AG09309 (cell line): ENCODE measurements around the gene PLEKHO2.

Source experiments
- DNase-seq: peaks from one replicate; pipeline ENCODE4 v3.0.0-alpha.2; 2010; ENCODE audit warnings: low read depth
- H3K4me3 ChIP-seq: 2 replicates; pipeline ENCODE4 v1.5.1; 2011; ENCODE audit warnings: mild to moderate bottlenecking, low read depth, low read length, moderate library complexity; ENCODE audit not compliant: control insufficient read depth
- TF ChIP-seq, protein P1 (sequence below): IDR thresholded peaks from 2 replicates; pipeline ENCODE4 v1.5.1; 2011; ENCODE audit warnings: mild to moderate bottlenecking, low read depth, low read length, inconsistent platforms; ENCODE audit not compliant: insufficient read depth, control insufficient read depth; ENCODE audit errors: missing control alignments

Gene PLEKHO2

DNA sequence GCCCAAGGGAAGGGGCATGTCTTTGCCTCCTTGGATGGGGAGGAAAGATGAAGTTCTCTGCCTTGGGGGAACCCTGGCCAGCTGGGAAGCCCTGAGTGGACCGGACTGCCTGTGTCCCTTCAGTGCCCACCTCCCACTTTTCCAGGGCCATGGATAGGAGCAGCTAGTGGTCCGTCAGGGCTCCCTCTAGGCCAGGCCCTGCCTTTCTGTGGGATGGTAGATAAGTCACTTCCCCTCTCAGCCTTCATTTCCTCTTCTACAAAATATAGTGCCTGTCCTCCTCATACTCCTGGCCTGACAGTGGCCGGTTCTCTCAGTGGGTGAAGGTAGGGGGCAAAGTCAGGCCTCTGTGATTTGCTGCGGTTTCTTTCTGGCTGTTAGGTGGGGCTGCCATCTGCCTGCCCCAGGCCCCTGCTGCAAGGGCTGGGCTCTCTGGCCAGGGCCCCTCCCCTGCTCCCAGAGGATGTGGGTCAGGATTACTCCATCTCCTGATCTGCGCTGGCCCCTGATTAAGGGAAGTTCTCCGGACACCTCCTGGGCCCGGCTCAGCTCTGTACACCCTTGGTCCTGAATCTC, 1.4 kb downstream of the PLEKHO2 start:
- TF ChIP-seq, protein P1, sequence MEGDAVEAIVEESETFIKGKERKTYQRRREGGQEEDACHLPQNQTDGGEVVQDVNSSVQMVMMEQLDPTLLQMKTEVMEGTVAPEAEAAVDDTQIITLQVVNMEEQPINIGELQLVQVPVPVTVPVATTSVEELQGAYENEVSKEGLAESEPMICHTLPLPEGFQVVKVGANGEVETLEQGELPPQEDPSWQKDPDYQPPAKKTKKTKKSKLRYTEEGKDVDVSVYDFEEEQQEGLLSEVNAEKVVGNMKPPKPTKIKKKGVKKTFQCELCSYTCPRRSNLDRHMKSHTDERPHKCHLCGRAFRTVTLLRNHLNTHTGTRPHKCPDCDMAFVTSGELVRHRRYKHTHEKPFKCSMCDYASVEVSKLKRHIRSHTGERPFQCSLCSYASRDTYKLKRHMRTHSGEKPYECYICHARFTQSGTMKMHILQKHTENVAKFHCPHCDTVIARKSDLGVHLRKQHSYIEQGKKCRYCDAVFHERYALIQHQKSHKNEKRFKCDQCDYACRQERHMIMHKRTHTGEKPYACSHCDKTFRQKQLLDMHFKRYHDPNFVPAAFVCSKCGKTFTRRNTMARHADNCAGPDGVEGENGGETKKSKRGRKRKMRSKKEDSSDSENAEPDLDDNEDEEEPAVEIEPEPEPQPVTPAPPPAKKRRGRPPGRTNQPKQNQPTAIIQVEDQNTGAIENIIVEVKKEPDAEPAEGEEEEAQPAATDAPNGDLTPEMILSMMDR, result no peak
- peak overlapping the region; percentile 89 for H3K4me3 ChIP-seq
- DNase-seq, result no peak

DNA sequence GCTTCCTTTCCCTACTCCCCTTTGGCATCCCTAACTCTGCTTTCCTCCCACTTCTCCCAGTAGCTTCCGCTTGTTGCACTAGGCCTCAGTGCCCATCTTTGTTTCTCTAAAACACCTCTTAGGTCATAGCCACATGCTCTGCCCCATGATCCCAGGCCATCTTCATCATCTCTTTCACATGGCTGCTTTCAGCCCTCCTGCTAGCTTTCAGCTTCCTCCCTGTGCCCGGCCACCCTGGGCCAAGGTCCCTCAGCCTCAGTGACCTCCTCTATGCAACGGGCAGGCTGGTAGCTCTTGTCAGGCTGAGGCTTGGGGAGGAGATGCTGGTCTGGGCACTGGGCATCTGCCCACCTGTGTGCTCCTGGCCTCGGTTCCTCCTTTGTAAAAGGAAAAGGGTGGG, 2.3 kb downstream of the PLEKHO2 start:
- H3K4me3 ChIP-seq, result no peak overlapping the region; the same call in 1 of the 2 replicates
- DNase-seq, result no peak

DNA sequence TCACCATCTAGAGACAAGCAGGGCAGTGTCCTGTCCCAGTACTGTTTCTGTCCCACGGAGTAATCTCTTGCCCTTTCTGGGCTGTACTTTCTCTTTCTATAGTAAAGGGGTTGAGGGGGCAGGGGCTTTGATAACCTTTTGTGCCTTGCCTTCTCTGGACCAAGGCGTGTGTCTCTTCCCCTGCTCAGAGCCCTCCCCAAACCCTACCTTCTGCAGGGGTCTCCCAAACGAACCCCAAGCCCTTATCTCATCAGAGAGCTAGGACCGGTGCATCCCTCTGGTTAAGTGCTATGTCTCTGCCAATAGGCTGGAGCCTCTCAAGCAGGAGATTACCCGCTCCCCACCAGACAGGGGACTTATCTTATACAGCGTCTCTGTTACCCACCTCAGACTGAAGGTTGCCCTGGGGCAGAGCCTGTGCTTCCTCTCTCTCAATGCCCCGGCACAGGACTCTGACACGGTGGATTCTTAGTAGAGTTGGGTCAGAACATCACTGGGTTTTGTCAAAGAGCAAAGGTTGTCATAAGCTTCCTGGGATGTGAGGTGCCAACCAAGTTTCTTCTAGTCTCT, 2.9 kb downstream of the PLEKHO2 start:
- H3K4me3 ChIP-seq, result no peak overlapping the region
- TF ChIP-seq, protein P1, result no peak
- no peak for DNase-seq

More for the DNA sequence above, 2.3 kb downstream of the PLEKHO2 start:
- TF ChIP-seq, protein P1, result no peak

DNA sequence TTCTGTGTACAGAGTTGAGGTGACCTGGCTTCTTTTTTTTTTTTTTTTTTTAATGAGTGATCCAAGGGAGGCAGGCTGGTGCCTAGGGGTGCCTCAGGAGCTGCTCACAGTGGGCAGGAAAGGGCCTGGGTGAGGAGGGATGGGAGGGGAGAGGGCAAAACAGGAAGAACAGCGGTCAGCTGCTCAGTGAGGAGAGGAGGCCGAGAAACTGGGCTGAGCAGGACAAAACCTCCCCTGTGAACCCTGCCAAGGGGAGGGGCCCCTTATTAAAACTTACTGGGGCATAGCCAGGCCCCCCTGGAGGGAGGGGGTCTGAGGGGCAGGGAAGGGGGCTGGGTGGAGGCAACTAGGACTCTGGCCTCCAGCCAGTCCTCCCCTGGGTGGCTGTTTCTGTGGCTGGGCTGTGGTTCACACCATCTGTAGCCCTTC, 3.5 kb downstream of the PLEKHO2 start:
- DNase-seq, result no peak
- TF ChIP-seq, protein P1, result no peak
- no peak overlapping the region for H3K4me3 ChIP-seq

DNA sequence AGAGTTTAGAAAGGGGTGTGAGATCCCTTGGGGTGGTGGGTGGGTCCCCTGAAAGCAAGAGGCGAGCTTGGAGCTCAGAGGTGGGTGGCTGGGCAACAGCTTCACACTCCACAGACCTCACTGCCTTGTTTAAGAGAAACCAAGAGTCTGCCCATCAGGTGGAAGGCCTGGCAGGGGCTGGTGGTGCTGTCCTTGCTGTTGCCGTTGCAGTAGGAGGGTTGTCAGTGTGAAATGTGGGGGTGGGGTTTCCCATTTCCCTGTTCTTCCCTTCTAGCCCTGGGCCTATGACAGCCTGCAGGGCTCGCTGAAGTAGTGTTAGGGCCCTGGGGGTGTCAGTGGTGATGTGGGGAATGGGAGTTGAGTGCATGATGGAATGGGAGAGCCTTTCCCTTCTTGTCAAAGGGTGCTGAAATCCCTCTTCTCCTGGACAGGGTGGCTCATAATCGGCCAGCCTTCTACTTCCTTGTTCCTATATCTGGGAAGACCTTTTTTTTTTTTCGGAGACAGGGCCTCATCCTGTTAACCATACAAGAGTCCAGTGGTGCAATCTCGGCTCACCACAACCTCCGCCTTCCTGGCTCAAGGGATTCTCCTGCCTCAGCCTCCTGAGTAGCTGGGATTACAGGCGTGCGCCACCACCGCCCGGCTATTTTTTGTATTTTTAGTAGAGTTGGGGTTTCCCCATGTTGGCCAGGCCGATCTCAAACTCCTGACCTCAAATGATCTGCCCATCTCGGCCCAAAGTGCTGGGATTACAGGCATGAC, 4.3 kb downstream of the PLEKHO2 start:
- H3K4me3 ChIP-seq, result no peak overlapping the region
- TF ChIP-seq, protein P1, result no peak
- no peak for DNase-seq

DNA sequence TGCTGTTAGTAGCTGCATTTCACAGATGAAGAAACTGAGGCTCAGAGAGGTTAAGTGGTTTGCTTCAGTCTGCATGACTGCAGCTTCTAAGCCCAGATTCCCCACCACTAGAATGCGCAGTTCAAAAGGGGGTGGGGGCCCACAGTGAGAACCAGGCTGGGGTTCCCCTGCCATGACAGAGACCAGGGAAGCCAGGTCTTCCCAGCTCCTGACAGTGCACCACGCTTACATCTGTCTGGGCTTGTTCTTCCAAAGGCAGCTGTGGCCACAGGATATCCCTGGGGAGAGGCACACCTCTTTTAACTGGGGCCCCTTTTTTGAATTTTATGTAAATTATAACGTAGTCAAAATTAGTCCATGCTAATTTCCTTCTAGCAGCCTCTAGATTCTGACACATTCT, 5.3 kb downstream of the PLEKHO2 start:
- H3K4me3 ChIP-seq, result no peak overlapping the region
- no peak for DNase-seq
- TF ChIP-seq, protein P1, result no peak
